Stimulated activated CD8-positive, alpha-beta memory T cell treated with anti-CD3 and anti-CD28 coated beads, Interleukin-4, amount 100 ng/mL, for 1 hour (primary cell): ENCODE measurements around the gene GOLIM4.
"Not testable (repeated sequence)": the region's sequence is repeated elsewhere in the genome, so short reads cannot be mapped to it uniquely, and the experiment has no call there.

Experiments used
- DNase-seq, 2 donors: peaks; one replicate each; pipeline ENCODE4 v3.0.0-alpha.2; 2020; ENCODE audit warnings: low read depth in 2 of 2, low spot score in 1 of 2

GOLIM4 gene

GRCh38 chr3:168095611-168096209, at the start of gene GOLIM4:
GOLIM4 (minus strand) TSS chr3:168095924; CDS start chr3:168095285, 639 bp downstream.
- DNase-seq: peak in 1 of 2 donors; percentile 18

- DNase-seq: no peak
Observed at GRCh38 chr3:168141405-168141998, 45.8 kb upstream of the GOLIM4 start.

GRCh38 chr3:168139947-168140346, 44.2 kb upstream of the GOLIM4 start:
- DNase-seq: no peak

GRCh38 chr3:168138421-168138820, 42.7 kb upstream of the GOLIM4 start:
- DNase-seq: no peak

- no peak for DNase-seq
Observed at GRCh38 chr3:168134931-168135330, 39.2 kb upstream of the GOLIM4 start.

GRCh38 chr3:168130250-168130649, 34.5 kb upstream of the GOLIM4 start:
- not testable (repeated sequence) for DNase-seq

GRCh38 chr3:168128463-168128862, 32.7 kb upstream of the GOLIM4 start:
- not testable (repeated sequence) for DNase-seq

GRCh38 chr3:168127466-168127865, 31.7 kb upstream of the GOLIM4 start:
- no peak for DNase-seq

GRCh38 chr3:168124791-168125190, 29.1 kb upstream of the GOLIM4 start:
- DNase-seq: no peak

GRCh38 chr3:168124291-168124690, 28.6 kb upstream of the GOLIM4 start:
- DNase-seq: no peak

- no peak for DNase-seq
Observed at GRCh38 chr3:168123201-168124176, 27.8 kb upstream of the GOLIM4 start.

- DNase-seq: no peak
Observed at GRCh38 chr3:168121184-168122017, 25.7 kb upstream of the GOLIM4 start.

GRCh38 chr3:168117853-168118313, 22.2 kb upstream of the GOLIM4 start:
- DNase-seq: no peak

GRCh38 chr3:168117059-168117458, 21.3 kb upstream of the GOLIM4 start:
- no peak for DNase-seq

GRCh38 chr3:168116279-168116678, 20.6 kb upstream of the GOLIM4 start:
- no peak for DNase-seq

GRCh38 chr3:168113848-168114247, 18.1 kb upstream of the GOLIM4 start:
- DNase-seq: no peak

- no peak for DNase-seq
Observed at GRCh38 chr3:168112894-168113293, 17.2 kb upstream of the GOLIM4 start.

GRCh38 chr3:168104361-168104760, 8.6 kb upstream of the GOLIM4 start:
- no peak for DNase-seq

- DNase-seq: no peak
Observed at GRCh38 chr3:168102735-168103410, 7.1 kb upstream of the GOLIM4 start.

GRCh38 chr3:168100777-168101492, 5.2 kb upstream of the GOLIM4 start:
- no peak for DNase-seq
